Upper lobe of left lung (tissue), 6 donors: ENCODE measurements around the gene DNAH10. TPM values are rescaled to one million over a fixed set of nuclear protein-coding genes. Genes with fewer than 3 reads are reported as not detected.

ENCODE experiments used
- ATAC-seq, 2 donors: fragments of 200-7000 bp; cut with Tn5 transposase; one replicate each; pipeline ENCODE4 v1.9.1; 2022; ENCODE audit warnings: mild to moderate bottlenecking in 2 of 2, moderate library complexity in 2 of 2; ENCODE audit not compliant: low FRiP score in 2 of 2
- DNase-seq, 2 donors: peaks; one replicate each; pipeline ENCODE4 v3.0.0-alpha.2; 2019 to 2020
- H3K27ac ChIP-seq, 4 donors: fragments of 200-600 bp; sonication (generic); one replicate each; pipeline ENCODE4 v1.5.1; 2016 to 2019
- H3K27me3 ChIP-seq, 4 donors: fragments of 200-600 bp; sonication (generic); one replicate each; pipeline ENCODE4 v1.5.1; 2017 to 2019
- H3K36me3 ChIP-seq, 4 donors: fragments of 200-600 bp; sonication (generic); one replicate each; pipeline ENCODE4 v1.5.1; 2016 to 2019
- H3K4me1 ChIP-seq, 4 donors: fragments of 200-600 bp; sonication (generic); one replicate each; pipeline ENCODE4 v1.5.1; 2018 to 2019
- H3K4me3 ChIP-seq, 4 donors: fragments of 200-600 bp; sonication (generic); one replicate each; pipeline ENCODE4 v1.5.1; 2017 to 2019; ENCODE audit warnings: mild to moderate bottlenecking in 2 of 4, moderate library complexity in 1 of 4
- H3K9me3 ChIP-seq, 4 donors: fragments of 200-600 bp; sonication (generic); one replicate each; pipeline ENCODE4 v1.5.1; 2018 to 2019
- EP300 ChIP-seq, 4 donors: sonication (generic); formaldehyde crosslinking; IDR thresholded peaks; one replicate each; pipeline ENCODE4 v1.5.1; 2017; ENCODE audit warnings: antibody characterized with exemption in 4 of 4, control low read depth in 2 of 4
- POLR2A ChIP-seq, 4 donors: fragments of 450-650 bp; IDR thresholded peaks; one replicate each; pipeline ENCODE4 v1.5.1; 2016 to 2017; ENCODE audit warnings: antibody characterized with exemption in 4 of 4, mild to moderate bottlenecking in 2 of 4
- POLR2AphosphoS5 ChIP-seq, 2 donors: sonication (generic); formaldehyde crosslinking; IDR thresholded peaks; one replicate each; pipeline ENCODE4 v1.5.1; 2017; ENCODE audit warnings: antibody characterized with exemption in 2 of 2
- WGBS, 2 donors: methylation state at CpG; one replicate each; pipeline ENCODE4 v1.1.5; 2017 to 2018; 5-methylcytosine and 5-hydroxymethylcytosine counted together
- total RNA-seq, 6 donors: library from RNA; depleted of rRNA in 4 of 6; stranded (reverse); fragments of >200 nt in 4 of 6; gene quantifications; one replicate each; pipeline versions ENCODE4 v1.1.0 to v1.2.1, GENCODE V29; 2016 to 2021
- TF ChIP-seq, protein P1 (sequence below), 6 experiments: fragments of 450-650 bp in 4 of 6; fragments of 200-600 bp in 2 of 6; sonication (generic) in 2 of 6; IDR thresholded peaks; one replicate each; pipeline ENCODE4 v1.5.1; 2016 to 2019; ENCODE audit warnings: antibody characterized with exemption in 6 of 6
- donor health status: DM: no; HTN: no; CAD: no; lungs with moderate emphysema.
- donor health status: DM: no; HTN: yes; CAD: no; lungs with severe emphysema.

The DNAH10 gene
- total RNA-seq, 6 donors from 2014 or later: 0.31 to 46.0 (median 8.3) TPM

DNA sequence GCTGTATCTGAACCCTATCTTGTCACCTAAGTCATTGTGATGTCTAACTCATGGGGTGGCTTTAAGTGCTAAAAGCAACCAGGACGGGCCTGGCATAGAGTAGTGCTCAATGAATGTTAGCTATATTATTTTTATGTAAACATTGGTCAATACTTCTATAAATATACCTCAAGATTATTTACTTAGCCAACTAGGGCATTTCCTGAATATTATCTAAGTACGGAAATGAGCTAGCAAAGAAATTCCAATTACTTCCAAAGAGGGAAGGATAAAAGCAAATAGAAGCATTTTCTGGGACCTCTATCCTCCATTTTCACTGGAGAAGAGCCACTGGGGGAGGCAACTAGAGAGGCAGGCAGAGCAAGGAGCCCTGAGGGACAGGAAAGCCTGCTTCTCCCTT is 189.9 kb downstream of the DNAH10 start:
- H3K27me3 ChIP-seq: no peaks in the 10 kb centered on the region
- TF ChIP-seq POLR2AphosphoS5 (IDR thresholded peaks at IDR 0.05) (no peak), POLR2A (IDR thresholded peaks at IDR 0.05) (no peak), EP300 (IDR thresholded peaks at IDR 0.05) (peak in 2 of 4 donors; percentile 11 to 23)
- TF ChIP-seq, protein P1, sequence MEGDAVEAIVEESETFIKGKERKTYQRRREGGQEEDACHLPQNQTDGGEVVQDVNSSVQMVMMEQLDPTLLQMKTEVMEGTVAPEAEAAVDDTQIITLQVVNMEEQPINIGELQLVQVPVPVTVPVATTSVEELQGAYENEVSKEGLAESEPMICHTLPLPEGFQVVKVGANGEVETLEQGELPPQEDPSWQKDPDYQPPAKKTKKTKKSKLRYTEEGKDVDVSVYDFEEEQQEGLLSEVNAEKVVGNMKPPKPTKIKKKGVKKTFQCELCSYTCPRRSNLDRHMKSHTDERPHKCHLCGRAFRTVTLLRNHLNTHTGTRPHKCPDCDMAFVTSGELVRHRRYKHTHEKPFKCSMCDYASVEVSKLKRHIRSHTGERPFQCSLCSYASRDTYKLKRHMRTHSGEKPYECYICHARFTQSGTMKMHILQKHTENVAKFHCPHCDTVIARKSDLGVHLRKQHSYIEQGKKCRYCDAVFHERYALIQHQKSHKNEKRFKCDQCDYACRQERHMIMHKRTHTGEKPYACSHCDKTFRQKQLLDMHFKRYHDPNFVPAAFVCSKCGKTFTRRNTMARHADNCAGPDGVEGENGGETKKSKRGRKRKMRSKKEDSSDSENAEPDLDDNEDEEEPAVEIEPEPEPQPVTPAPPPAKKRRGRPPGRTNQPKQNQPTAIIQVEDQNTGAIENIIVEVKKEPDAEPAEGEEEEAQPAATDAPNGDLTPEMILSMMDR (IDR thresholded peaks at IDR 0.05): no peak
- 23 to 38% methylated on average over 2 of the region's 2 CpGs for WGBS, 2 donors
- no peak overlapping the region for H3K4me3 ChIP-seq
- peaks cover 14 to 25% (median 21%) of the 10 kb centered on the region in 4 donors for H3K4me1 ChIP-seq
- no peaks in the 10 kb centered on the region for H3K9me3 ChIP-seq
- DNase-seq: no peak
- H3K27ac ChIP-seq: peak overlapping the region; percentile 36 to 60 (median 46)
- peak; percentile 24 to 28 for ATAC-seq
- no peaks in the 10 kb centered on the region for H3K36me3 ChIP-seq

DNA sequence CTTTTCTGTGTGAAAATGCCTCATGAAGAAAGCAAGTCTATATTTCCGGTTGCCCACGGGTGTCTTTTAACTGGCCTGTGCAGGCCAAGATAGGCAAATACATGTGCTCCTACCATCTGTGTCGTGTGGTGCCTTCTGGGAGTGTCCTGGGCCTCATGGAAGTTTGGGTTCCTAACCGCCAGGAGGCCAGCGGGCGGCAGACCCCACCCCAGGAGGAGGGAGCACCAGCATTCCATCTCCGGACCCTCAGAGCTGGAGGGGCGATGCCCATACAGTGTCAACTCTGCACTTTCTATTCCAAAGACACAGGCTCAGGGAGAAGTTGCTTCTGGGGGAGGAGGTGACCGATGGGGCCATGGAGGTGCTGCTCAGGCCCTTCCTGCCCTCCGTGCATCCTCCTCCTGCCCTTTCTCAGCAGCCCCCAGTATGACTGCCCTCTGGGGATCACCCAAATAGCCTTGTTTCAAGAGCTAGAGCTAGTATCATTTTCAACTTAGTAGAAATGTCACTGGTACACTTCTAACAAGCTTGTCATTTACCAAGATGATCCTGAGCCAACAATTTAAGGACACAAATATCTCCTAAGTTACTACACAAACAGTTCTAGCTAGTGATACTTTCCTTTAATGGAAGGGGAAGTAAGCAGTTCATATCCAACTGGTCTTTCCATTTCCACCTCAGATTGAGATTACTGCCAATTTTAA is 192.7 kb downstream of the DNAH10 start:
- no peak overlapping the region for H3K27ac ChIP-seq
- H3K27me3 ChIP-seq: no peaks in the 10 kb centered on the region
- no peaks in the 10 kb centered on the region for H3K9me3 ChIP-seq
- no peaks in the 10 kb centered on the region for H3K36me3 ChIP-seq
- TF ChIP-seq EP300 (IDR thresholded peaks at IDR 0.05) (no peak), POLR2A (IDR thresholded peaks at IDR 0.05) (no peak), POLR2AphosphoS5 (IDR thresholded peaks at IDR 0.05) (no peak)
- TF ChIP-seq, protein P1 (IDR thresholded peaks at IDR 0.05): no peak
- 94% methylated on average over 4 to 10 of the region's 10 CpGs for WGBS, 2 donors
- no peak overlapping the region for H3K4me3 ChIP-seq
- peaks cover 13 to 23% (median 16%) of the 10 kb centered on the region in 4 donors for H3K4me1 ChIP-seq
- no peak for ATAC-seq
- DNase-seq: no peak

DNA sequence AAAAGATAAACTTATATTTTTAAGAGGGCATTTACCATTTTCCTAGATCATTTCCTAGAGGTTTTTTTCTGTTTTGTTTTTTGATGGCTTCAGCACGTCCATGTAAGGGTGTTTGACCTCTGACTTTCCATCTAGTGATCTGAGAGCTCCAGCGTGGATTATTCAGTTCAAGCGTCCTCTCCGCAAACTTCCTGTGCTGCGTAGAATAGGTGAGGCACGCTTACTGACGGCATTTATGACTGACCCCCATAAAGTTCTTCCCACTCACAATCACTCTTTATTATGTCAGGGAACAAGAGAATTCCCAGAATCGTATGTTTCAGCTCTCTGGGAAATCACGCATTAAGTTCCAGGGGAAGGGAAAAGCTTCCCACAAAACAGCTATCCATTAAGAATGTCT is 194.1 kb downstream of the DNAH10 start:
- no peaks in the 10 kb centered on the region for H3K27me3 ChIP-seq

DNA sequence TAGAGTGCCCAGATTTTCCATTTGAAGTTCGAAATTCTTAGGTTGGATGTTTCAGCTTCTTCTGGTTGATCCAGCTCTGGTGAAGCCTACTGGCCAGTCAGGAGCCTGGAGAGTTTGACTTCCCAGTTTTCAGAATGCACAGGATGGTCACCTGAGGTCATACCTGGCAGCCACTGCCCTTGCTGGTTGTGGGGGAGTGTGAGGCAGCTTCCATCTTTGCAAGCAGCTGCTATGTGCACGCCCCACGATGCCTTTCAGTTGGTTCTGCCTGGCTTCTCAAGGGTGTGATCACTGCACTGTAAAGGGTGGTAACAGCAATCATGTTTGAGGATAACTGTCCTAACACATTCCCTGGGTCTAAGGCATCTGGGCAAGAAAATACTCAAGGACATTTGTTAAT is 195.1 kb downstream of the DNAH10 start:
- Histone ChIP-seq H3K27me3 (no peaks in the 10 kb centered on the region), H3K27ac (no peak overlapping the region), H3K36me3 (no peaks in the 10 kb centered on the region), H3K4me1 (peaks cover 1 to 7% (median 6%) of the 10 kb centered on the region in 4 donors), H3K4me3 (no peak overlapping the region), H3K9me3 (no peaks in the 10 kb centered on the region)
- WGBS, 2 donors: 67 to 94% methylated on average over 3 of the region's 3 CpGs
- TF ChIP-seq, protein P1 (IDR thresholded peaks at IDR 0.05): no peak
- no peak for TF ChIP-seq POLR2A (IDR thresholded peaks at IDR 0.05)
- TF ChIP-seq EP300 (IDR thresholded peaks at IDR 0.05): no peak
- TF ChIP-seq POLR2AphosphoS5 (IDR thresholded peaks at IDR 0.05): no peak
- DNase-seq (no peak), ATAC-seq (no peak)

More for the DNA sequence above, 194.1 kb downstream of the DNAH10 start:
- 95 to 97% methylated on average over 9 of the region's 9 CpGs for WGBS, 2 donors
- no peaks in the 10 kb centered on the region for H3K9me3 ChIP-seq
- TF ChIP-seq POLR2A (IDR thresholded peaks at IDR 0.05): no peak
- no peak overlapping the region for H3K4me3 ChIP-seq
- peaks cover 11 to 16% (median 13%) of the 10 kb centered on the region in 4 donors for H3K4me1 ChIP-seq
- DNase-seq: no peak
- H3K27ac ChIP-seq: no peak overlapping the region
- ATAC-seq: no peak
- no peaks in the 10 kb centered on the region for H3K36me3 ChIP-seq

DNA sequence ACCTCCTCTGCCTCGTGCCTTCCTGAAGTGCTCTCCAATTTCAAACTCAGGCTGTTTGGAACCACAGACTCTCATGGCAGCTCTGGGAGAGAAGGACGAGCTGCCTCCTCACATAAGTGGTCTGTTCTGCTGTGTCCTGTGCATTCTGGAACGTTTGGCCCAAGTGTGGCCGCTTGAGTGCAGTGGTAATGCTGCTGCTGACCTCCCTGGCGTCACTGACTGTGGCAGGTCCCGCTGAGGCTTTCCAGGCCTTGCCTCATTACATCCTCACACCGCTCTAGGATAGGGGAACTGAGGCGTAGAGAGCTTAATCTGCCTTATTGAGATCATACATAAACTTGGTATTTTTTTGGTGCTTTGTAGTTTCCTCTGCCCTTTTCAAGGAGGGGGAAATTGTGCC is 196.4 kb downstream of the DNAH10 start:
- 71 to 100% methylated on average over 5 to 8 of the region's 8 CpGs for WGBS, 2 donors
- no peak overlapping the region for H3K4me3 ChIP-seq
- DNase-seq: no peak
- no peak for ATAC-seq
- TF ChIP-seq, protein P1 (IDR thresholded peaks at IDR 0.05): no peak
- TF ChIP-seq EP300 (IDR thresholded peaks at IDR 0.05) (no peak), POLR2AphosphoS5 (IDR thresholded peaks at IDR 0.05) (no peak), POLR2A (IDR thresholded peaks at IDR 0.05) (no peak)
- H3K27me3 ChIP-seq: no peaks in the 10 kb centered on the region
- H3K36me3 ChIP-seq: no peaks in the 10 kb centered on the region
- no peak overlapping the region for H3K27ac ChIP-seq
- peaks cover 0 to 8% (median 1%) of the 10 kb centered on the region in 4 donors for H3K4me1 ChIP-seq
- no peaks in the 10 kb centered on the region for H3K9me3 ChIP-seq
